ENCODE results near the gene TGFBRAP1.

DNA sequence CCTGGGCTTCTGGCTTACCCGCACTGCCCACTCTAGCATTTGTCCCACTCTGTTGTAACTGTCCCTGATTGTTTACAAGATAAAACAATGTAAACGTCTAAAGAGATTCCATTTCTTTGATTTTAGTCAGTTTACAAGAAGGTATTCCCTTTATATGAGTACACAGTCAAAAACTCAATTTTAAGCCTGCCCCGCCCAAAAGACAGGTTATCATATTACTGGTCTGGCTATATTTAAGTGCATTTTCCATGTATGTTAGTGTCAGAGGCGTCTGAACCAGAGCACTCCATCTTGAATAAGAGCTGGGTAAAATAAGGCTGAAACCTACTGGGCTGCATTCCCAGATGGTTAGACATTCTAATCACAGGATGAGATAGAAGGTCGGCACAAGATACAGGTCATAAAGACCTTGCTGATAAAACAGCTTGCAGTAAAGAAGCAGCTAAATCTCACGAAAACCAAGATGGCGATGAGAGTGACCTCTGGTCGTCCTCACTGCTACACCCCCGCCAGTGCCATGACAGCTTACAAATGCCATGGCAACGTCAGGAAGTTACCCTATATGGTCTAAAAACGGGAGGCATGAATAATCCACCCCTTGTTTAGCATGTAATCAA lies 73.0 kb downstream of the TGFBRAP1 start:
- TF ChIP-seq, protein P1, sequence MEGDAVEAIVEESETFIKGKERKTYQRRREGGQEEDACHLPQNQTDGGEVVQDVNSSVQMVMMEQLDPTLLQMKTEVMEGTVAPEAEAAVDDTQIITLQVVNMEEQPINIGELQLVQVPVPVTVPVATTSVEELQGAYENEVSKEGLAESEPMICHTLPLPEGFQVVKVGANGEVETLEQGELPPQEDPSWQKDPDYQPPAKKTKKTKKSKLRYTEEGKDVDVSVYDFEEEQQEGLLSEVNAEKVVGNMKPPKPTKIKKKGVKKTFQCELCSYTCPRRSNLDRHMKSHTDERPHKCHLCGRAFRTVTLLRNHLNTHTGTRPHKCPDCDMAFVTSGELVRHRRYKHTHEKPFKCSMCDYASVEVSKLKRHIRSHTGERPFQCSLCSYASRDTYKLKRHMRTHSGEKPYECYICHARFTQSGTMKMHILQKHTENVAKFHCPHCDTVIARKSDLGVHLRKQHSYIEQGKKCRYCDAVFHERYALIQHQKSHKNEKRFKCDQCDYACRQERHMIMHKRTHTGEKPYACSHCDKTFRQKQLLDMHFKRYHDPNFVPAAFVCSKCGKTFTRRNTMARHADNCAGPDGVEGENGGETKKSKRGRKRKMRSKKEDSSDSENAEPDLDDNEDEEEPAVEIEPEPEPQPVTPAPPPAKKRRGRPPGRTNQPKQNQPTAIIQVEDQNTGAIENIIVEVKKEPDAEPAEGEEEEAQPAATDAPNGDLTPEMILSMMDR (IDR thresholded peaks at IDR 0.05) = no peak
- TF ChIP-seq POLR2A (IDR thresholded peaks at IDR 0.05) (no peak), POLR2AphosphoS5 (IDR thresholded peaks at IDR 0.05) (no peak), EP300 (IDR thresholded peaks at IDR 0.05) (no peak)

Data from stomach (tissue), 4 donors.